ENCODE measurements around the gene UBQLN1.

Gene UBQLN1

GRCh38 chr9:83671451-83671850, 36.3 kb downstream of the UBQLN1 start:
- Histone ChIP-seq H3K9me3 (ENCODE audit: low read length) (no peaks in the 10 kb centered on the region), H3K27me3 (ENCODE audit: insufficient read depth, low read length) (no peaks in the 10 kb centered on the region), H3K4me1 (ENCODE audit: insufficient read depth, low read length, severe bottlenecking) (no peaks in the 10 kb centered on the region), H3K9ac (ENCODE audit: low read length) (no peak overlapping the region), H3K27ac (ENCODE audit: low read depth, low read length, poor library complexity, severe bottlenecking) (no peak overlapping the region), H3K36me3 (ENCODE audit: insufficient read depth, low read length) (peaks cover 94% of the 10 kb centered on the region), H3K4me3 (ENCODE audit: low read depth, low read length, poor library complexity, severe bottlenecking) (no peak overlapping the region), H4K20me1 (ENCODE audit: insufficient read depth, low read length) (no peaks in the 10 kb centered on the region), H3K4me2 (ENCODE audit: low read length) (no peak overlapping the region), H3K79me2 (ENCODE audit: insufficient read depth, low read length) (peaks cover 13% of the 10 kb centered on the region), H2AFZ (ENCODE audit: low read length) (no peak overlapping the region), H3K9me2 (ENCODE audit: low read depth, low read length) (no peaks in the 10 kb centered on the region), H3F3A (ENCODE audit: insufficient read depth, low read length) (no peaks in the 10 kb centered on the region)
- TF ChIP-seq CTCF (IDR thresholded peaks at IDR 0.05; ENCODE audit: low read length) (no peak), EZH2 (IDR thresholded peaks at IDR 0.05; ENCODE audit: borderline replicate concordance, low read length) (no peak)

- Histone ChIP-seq H3K27ac (ENCODE audit: low read depth, low read length, poor library complexity, severe bottlenecking) (no peak overlapping the region), H3K79me2 (ENCODE audit: insufficient read depth, low read length) (peaks cover 10% of the 10 kb centered on the region), H3K4me3 (ENCODE audit: low read depth, low read length, poor library complexity, severe bottlenecking) (no peak overlapping the region), H3K36me3 (ENCODE audit: insufficient read depth, low read length) (peaks cover 95% of the 10 kb centered on the region), H3K9me2 (ENCODE audit: low read depth, low read length) (no peaks in the 10 kb centered on the region), H3K27me3 (ENCODE audit: insufficient read depth, low read length) (no peaks in the 10 kb centered on the region), H2AFZ (ENCODE audit: low read length) (no peak overlapping the region), H3F3A (ENCODE audit: insufficient read depth, low read length) (no peaks in the 10 kb centered on the region), H4K20me1 (ENCODE audit: insufficient read depth, low read length) (no peaks in the 10 kb centered on the region), H3K4me2 (ENCODE audit: low read length) (no peak overlapping the region), H3K9ac (ENCODE audit: low read length) (no peak overlapping the region), H3K9me3 (ENCODE audit: low read length) (no peaks in the 10 kb centered on the region), H3K4me1 (ENCODE audit: insufficient read depth, low read length, severe bottlenecking) (no peaks in the 10 kb centered on the region)
- TF ChIP-seq EZH2 (IDR thresholded peaks at IDR 0.05; ENCODE audit: borderline replicate concordance, low read length) (no peak), CTCF (IDR thresholded peaks at IDR 0.05; ENCODE audit: low read length) (no peak)
Observed at GRCh38 chr9:83670381-83670780, 37.4 kb downstream of the UBQLN1 start.

- H3K9me3 ChIP-seq (ENCODE audit: low read length): no peaks in the 10 kb centered on the region
- H3K4me1 ChIP-seq (ENCODE audit: insufficient read depth, low read length, severe bottlenecking): no peaks in the 10 kb centered on the region
- no peaks in the 10 kb centered on the region for H3F3A ChIP-seq (ENCODE audit: insufficient read depth, low read length)
- no peak overlapping the region for H3K4me3 ChIP-seq (ENCODE audit: low read depth, low read length, poor library complexity, severe bottlenecking)
- H3K9ac ChIP-seq (ENCODE audit: low read length): no peak overlapping the region
- H3K27me3 ChIP-seq (ENCODE audit: insufficient read depth, low read length): no peaks in the 10 kb centered on the region
- H3K79me2 ChIP-seq (ENCODE audit: insufficient read depth, low read length): peaks cover 10% of the 10 kb centered on the region
- TF ChIP-seq CTCF (IDR thresholded peaks at IDR 0.05; ENCODE audit: low read length): no peak
- TF ChIP-seq EZH2 (IDR thresholded peaks at IDR 0.05; ENCODE audit: borderline replicate concordance, low read length): no peak
- no peak overlapping the region for H3K4me2 ChIP-seq (ENCODE audit: low read length)
- no peak overlapping the region for H2AFZ ChIP-seq (ENCODE audit: low read length)
- H4K20me1 ChIP-seq (ENCODE audit: insufficient read depth, low read length): no peaks in the 10 kb centered on the region
- peaks cover 94% of the 10 kb centered on the region for H3K36me3 ChIP-seq (ENCODE audit: insufficient read depth, low read length)
- no peaks in the 10 kb centered on the region for H3K9me2 ChIP-seq (ENCODE audit: low read depth, low read length)
- H3K27ac ChIP-seq (ENCODE audit: low read depth, low read length, poor library complexity, severe bottlenecking): no peak overlapping the region
Observed at GRCh38 chr9:83669067-83669466, 38.7 kb downstream of the UBQLN1 start.
